OCI-M2 (cell line): ENCODE measurements around the gene PKNOX1.
"Not testable (repeated sequence)": the region's sequence is repeated elsewhere in the genome, so short reads cannot be mapped to it uniquely, and the experiment has no call there.

ENCODE experiments used
- DNase-seq: peaks from one replicate; lab custom pipeline; 2025; ENCODE audit not compliant: unreplicated experiment; lab: John Stamatoyannopoulos, UW

The PKNOX1 gene

GRCh38 chr21:42949094-42949755 is 25.1 kb upstream of the PKNOX1 start:
- not testable (repeated sequence) for DNase-seq

DNA sequence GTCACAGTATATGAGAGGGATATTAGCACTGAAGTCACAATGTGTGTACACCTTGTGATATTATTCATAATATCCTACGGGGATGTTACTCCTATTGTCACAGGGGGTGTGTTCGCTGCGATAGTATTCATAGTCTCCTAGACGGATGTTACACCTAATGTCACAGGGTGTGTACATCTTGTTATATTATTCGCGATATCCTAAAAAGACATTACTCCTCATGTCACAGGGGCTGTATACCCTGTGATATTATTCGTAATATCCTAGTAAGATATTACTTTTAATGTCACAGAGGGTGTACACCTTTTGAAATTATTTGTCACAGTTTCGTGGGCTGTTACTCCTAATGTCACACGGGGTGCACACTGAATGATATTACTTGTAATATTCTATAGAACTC is 23.2 kb upstream of the PKNOX1 start:
- DNase-seq = not testable (repeated sequence)

DNA sequence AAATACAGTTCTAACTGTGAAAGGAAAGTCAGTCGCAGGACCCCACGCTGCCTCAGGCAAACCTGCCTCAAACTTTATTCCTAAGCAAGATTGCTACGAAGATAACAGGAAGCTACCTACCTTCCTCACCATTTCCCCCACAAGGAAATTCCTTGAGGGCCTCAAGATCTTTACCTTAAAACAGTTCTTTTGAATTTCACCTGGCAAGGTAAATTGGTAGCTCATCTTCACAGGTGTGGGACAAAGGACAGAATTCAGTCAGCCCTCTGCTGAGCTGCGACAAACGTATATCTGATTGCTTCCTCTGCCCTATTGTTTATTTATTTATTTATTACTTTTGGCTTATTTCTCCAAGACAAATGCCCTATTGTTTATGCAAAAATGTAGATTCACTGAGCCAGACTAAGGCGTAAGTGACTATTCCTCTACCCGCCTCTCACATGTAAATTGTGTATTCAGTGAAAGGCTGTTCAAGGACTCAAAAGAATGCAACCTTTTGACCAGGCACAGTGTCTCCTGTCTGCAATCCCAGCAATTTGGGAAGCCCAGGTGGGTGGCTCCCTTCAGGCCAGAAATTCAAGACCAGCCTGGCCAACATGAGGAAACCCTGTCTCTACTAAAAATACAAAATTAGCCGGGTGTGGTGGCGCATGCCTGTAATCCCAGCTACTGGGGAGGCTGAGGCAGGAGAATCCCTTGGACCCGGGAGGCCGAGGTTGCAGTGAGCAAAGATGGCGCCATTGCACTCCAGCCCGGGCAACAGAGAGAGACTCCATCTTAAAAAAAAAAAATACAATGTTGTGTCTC is 17.3 kb upstream of the PKNOX1 start:
- no peak for DNase-seq

GRCh38 chr21:42958122-42958521 is 16.2 kb upstream of the PKNOX1 start:
- DNase-seq = not testable (repeated sequence)

- DNase-seq = no peak
These were observed 14.6 kb upstream of the PKNOX1 start for GRCh38 chr21:42959728-42960127.

GRCh38 chr21:42962380-42963007 is 11.9 kb upstream of the PKNOX1 start:
- no peak for DNase-seq

DNA sequence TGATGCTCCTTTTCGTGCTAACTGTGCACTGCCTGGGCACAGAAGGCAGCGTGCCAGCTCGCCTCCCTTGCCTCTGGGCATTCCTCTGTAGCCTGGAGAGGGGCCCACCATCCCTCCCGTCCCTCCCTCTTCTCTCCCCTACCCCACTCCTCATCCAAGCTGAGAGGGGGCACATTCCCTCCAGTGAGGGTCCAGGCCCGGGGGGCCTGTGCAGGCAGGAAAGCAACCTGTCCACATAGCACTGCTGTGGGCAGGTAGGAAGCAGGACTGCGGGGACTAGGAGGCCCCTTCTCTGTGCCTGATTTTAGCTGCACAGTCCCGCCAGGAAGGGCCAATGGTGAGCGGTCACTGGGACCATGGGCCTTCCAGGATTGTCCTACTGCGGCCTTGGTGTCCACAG is 10.3 kb upstream of the PKNOX1 start:
- no peak for DNase-seq

- no peak for DNase-seq
These were observed 9.7 kb upstream of the PKNOX1 start for GRCh38 chr21:42964546-42965210.

DNA sequence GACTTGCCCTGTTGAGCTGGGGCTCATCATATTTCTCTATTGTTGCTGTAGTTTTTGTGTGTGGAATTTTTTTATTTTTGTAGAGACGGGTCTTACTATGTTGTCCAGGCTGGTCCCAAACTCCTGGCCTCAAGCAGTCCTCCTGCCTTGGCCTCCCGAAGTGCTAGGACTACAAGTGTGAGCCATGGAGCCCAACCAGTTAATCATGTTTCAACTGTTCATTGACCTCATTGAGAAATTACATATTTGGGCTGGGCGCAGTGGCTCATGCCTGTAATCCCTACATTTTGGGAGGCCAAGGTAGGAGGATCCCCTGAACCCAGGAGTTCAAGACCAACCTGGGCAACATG is 9.2 kb upstream of the PKNOX1 start:
- no peak for DNase-seq

DNA sequence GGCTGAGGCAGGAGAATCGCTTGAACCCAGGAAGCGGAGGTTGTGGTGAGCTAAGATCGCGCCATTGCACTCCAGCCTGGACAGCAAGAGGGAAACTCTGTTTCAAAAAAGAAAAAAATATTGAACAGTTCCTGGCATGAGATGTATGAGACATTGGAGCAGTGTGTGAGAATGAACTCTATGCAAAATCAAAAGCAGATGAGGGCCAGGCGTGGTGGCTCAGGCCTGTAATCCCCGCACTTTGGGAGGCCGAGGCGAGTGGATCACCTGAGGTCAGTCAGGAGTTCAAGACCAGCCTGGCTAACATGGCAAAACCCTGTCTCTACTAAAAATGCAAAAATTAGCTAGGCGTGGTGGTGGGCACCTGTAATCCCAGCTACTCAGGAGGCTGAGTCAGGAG is 6.7 kb upstream of the PKNOX1 start:
- DNase-seq = not testable (repeated sequence)

DNA sequence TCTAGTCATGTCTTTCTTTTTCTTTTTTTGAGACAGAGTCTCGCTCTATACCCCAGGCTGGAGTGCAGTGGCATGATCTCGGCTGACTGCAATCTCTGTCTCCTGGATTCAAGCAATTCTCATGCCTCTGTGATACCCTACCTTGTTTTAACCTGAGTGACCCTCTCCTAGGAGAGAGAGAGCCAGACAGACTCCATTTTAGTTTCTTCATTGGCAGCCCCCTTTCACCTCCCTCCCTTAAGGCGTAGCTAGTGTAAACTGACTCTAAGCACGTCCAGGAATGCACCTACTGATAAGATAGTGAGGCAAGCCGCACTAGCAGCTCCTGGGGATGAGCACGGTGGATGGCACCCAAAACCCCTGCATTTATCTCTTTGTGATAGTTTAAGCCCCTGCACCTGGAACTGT is 5.2 kb upstream of the PKNOX1 start:
- DNase-seq = no peak

- no peak for DNase-seq
These were observed 3.3 kb upstream of the PKNOX1 start for GRCh38 chr21:42970946-42971653.

DNA sequence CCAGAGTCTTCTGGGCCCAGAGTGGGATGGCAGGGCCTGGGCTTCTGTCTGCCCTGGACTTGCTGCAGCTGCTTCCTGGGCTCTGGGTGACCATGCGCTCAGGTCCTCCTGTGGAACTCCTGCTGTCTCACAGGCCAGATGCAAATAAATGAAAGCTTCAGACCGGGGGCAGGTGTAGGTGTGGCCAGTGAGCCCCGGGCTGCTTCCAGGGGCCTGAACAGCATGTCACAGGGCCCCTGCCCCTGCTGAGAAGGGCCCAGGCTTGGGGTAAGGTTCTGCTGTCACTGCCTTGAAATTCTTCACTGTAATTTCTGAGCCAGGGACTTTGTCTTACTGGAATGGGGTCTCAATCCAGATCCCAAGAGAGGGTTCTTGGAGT is 2.5 kb upstream of the PKNOX1 start:
- DNase-seq = no peak

DNA sequence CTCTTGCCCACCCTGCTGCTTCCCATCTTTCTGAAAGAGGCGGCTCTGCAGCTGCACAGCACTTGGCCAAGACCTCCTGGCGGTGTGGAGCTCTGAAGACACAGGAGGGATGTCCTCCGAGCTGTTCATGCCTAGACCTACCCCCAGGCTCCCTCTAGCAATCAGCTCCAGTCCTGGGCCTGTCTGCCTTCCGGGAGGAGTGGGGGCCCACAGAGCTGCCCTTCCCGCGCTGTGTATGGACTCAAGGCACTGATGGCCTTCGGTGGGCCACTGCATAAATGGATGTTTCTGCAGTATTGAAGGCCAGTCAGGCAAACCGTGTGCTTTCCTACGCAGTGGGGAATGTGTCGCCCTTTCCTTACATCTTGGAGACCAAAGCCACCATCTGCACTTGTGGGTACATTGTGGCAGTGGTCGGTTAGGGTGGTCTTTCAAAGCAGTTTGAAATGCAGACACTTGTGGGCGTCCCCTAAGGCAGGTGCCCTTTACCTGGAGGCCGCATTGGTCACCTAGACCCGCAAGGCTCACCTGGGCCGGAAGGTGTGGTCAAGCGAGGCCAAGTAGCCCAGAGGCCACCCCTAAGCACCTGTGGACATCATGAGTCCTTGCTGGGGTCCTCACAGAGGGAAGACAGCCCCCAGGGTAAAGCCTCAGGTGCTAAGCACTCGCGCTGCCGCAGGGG is 912 bp upstream of the PKNOX1 start:
- no peak for DNase-seq

GRCh38 chr21:42974832-42975820 is 764 bp downstream of the PKNOX1 start:
- peak; percentile 78 for DNase-seq

GRCh38 chr21:42975886-42976608 is 1.7 kb downstream of the PKNOX1 start:
- no peak for DNase-seq

DNA sequence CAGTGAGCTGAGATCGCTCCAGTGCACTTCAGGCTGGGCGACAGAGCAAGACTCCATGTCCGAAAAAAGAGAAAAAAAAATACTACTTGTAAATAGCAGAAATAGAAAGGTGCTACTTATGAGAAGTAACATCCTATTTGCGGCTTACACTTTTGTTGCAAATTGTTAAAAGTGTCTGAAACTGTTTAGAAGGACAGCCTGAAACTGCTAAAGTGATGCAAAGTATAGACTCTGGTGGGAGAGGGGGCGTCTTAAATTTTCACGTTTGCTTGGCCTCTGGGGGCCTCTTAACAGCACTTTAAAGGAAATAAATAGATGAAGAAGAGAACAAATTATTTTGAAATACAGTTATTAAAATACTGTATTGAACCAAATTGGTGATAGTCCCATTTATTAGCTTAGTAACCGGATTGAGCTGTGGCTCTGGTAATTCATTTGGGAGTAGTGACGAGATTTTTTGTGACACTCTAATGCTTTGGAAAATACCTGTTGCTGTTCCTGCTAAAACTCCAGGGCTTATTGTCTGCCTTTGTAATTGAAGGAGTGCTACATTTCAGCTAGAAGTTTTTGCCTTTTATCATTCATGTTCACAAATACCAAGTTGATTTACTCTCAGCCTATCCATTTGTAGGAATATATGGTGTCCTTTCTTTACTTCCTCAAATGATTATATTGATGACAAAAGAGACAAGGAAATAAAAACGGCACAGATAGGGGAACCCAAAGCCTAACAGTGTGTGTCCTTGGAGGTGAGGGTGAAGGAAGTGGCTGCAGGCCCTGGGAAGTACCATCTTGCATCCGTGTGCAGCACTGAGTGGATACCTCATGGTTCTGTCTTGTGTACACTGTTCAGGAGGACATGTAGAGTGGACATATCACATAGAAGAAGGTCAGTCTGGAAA is 6.2 kb downstream of the PKNOX1 start:
- DNase-seq = no peak

GRCh38 chr21:42981214-42981523 is 6.8 kb downstream of the PKNOX1 start:
- no peak for DNase-seq
